GM18909 (cell line): Measurements from ENCODE around the gene SMYD4.

Experiments
- ATAC-seq: cut with Tn5 transposase; IDR thresholded peaks from one replicate; pipeline ENCODE4 v1.9.1; 2021; ENCODE audit warnings: mild to moderate bottlenecking; ENCODE audit not compliant: unreplicated experiment, poor library complexity

The SMYD4 gene

GRCh38 chr17:1735418-1735817, 94.3 kb downstream of the SMYD4 start:
- no peak for ATAC-seq

GRCh38 chr17:1733759-1734158, 95.9 kb downstream of the SMYD4 start:
- ATAC-seq, result no peak

GRCh38 chr17:1732833-1733321, 96.8 kb downstream of the SMYD4 start:
- ATAC-seq, result no peak

- ATAC-seq, result no peak
Measured at GRCh38 chr17:1732241-1732832, 97.4 kb downstream of the SMYD4 start.

GRCh38 chr17:1731194-1731506, 98.6 kb downstream of the SMYD4 start:
- no peak for ATAC-seq

- no peak for ATAC-seq
Measured at GRCh38 chr17:1730326-1731193, 99.1 kb downstream of the SMYD4 start.

- ATAC-seq, result no peak
Measured at GRCh38 chr17:1729966-1730325, 99.8 kb downstream of the SMYD4 start.
